HG03135 (cell line): ENCODE measurements around the gene KPNA2.
"Not testable (repeated sequence)": the region's sequence is repeated elsewhere in the genome, so short reads cannot be mapped to it uniquely, and the experiment has no call there.

Source experiments
- ATAC-seq: cut with Tn5 transposase; IDR thresholded peaks from one replicate; pipeline ENCODE4 v1.9.1; 2021; ENCODE audit warnings: mild to moderate bottlenecking, moderate library complexity; ENCODE audit not compliant: unreplicated experiment

KPNA2 gene

GRCh38 chr17:68035523-68036303 lies at the start of gene KPNA2:
Gene KPNA2 (plus strand): TSS chr17:68035735. CDS start chr17:68037133, 1,398 bp downstream.
- ATAC-seq, result peak; percentile 94

GRCh38 chr17:67990909-67991308 lies 44.6 kb upstream of the KPNA2 start:
- no peak for ATAC-seq

GRCh38 chr17:67992548-67993152 lies 42.9 kb upstream of the KPNA2 start:
- ATAC-seq, result no peak

GRCh38 chr17:67993153-67993997 lies 42.2 kb upstream of the KPNA2 start:
- ATAC-seq, result peak; percentile 76

GRCh38 chr17:67993998-67994361 lies 41.6 kb upstream of the KPNA2 start:
- no peak for ATAC-seq

- ATAC-seq, result no peak
These were observed 40.5 kb upstream of the KPNA2 start for GRCh38 chr17:67994817-67995569.

GRCh38 chr17:67995570-67996263 lies 39.8 kb upstream of the KPNA2 start:
- ATAC-seq, result no peak

GRCh38 chr17:67996301-67997171 lies 39.0 kb upstream of the KPNA2 start, which contains the start of gene C17orf58:
Gene C17orf58 (minus strand): TSS chr17:67996469. CDS start chr17:67996198, 271 bp downstream.
- ATAC-seq, result not testable (repeated sequence)

- no peak for ATAC-seq
These were observed 37.1 kb upstream of the KPNA2 start for GRCh38 chr17:67998466-67998865.

GRCh38 chr17:67999291-67999911 lies 36.1 kb upstream of the KPNA2 start:
- ATAC-seq, result no peak

- no peak for ATAC-seq
These were observed 31.3 kb upstream of the KPNA2 start for GRCh38 chr17:68004201-68004600.

GRCh38 chr17:68006797-68007196 lies 28.7 kb upstream of the KPNA2 start:
- no peak for ATAC-seq

- ATAC-seq, result no peak
These were observed 24.3 kb upstream of the KPNA2 start for GRCh38 chr17:68011199-68011665.

GRCh38 chr17:68013385-68013784 lies 22.1 kb upstream of the KPNA2 start:
- ATAC-seq, result no peak

- ATAC-seq, result no peak
These were observed 20.3 kb upstream of the KPNA2 start for GRCh38 chr17:68015081-68015723.

- ATAC-seq, result no peak
These were observed 18.7 kb upstream of the KPNA2 start for GRCh38 chr17:68016838-68017237.

GRCh38 chr17:68018493-68018892 lies 17.0 kb upstream of the KPNA2 start:
- not testable (repeated sequence) for ATAC-seq

- no peak for ATAC-seq
These were observed 16.2 kb upstream of the KPNA2 start for GRCh38 chr17:68019336-68019674.
